HepG2 (cell line): ENCODE results near the gene ITK. TPM values are rescaled to one million over a fixed set of nuclear protein-coding genes. Genes with fewer than 3 reads are reported as not detected.

Experiments used
- ATAC-seq: fragments of 200-7000 bp; cut with Tn5 transposase; 3 replicates; pipeline ENCODE4 v1.9.1; 2020; ENCODE audit warnings: mild to moderate bottlenecking, moderate library complexity
- BruUV-seq: library from RNA; stranded (reverse); fragments of 400-500 nt; replicated peaks from 2 replicates; lab custom pipeline; 2021; lab: Mats Ljungman, UMichigan
- CTCF ChIA-PET: fragments of 300-600 bp; formaldehyde crosslinking; extraction: SDS; loops from one replicate; lab custom pipeline; 2021; ENCODE audit warnings: low total read pairs, inconsistent platforms, low intra/inter-chr PET ratio; lab: Yijun Ruan, JAX
- POLR2A ChIA-PET: fragments of 350-600 bp; sonication (Branson Sonifier 250); formaldehyde crosslinking; loops from one replicate; lab custom pipeline; 2020; ENCODE audit warnings: antibody characterized with exemption, inconsistent platforms; lab: Yijun Ruan, JAX
- DNase-seq: peaks from one replicate; pipeline ENCODE4 v3.0.0-alpha.2; 2015; ENCODE audit warnings: low spot score
- FAIRE-seq: peaks from 3 replicates; lab custom pipeline; 2011; peaks lifted over from hg19 to GRCh38; lab: Jason Lieb, UNC
- H2AFZ ChIP-seq: one replicate; pipeline ENCODE4 v1.6.1; 2011; ENCODE audit warnings: low read length, inconsistent platforms
- H3K27ac ChIP-seq: fragments of 300-600 bp; 3 replicates; pipeline ENCODE4 v1.8.0; 2011; ENCODE audit warnings: mixed run types, mild to moderate bottlenecking, mixed read lengths, low read length, inconsistent platforms; ENCODE audit not compliant: insufficient read depth; ENCODE audit errors: extremely low read length
- H3K27me3 ChIP-seq, 2 experiments: fragments of 200-600 bp in 1 of 2; 2 replicates in 1 of 2; 3 replicates in 1 of 2; pipeline versions ENCODE4 v1.6.0 to v1.8.0; 2011; ENCODE audit warnings: low read length in 2 of 2, mild to moderate bottlenecking in 2 of 2, moderate library complexity in 2 of 2, inconsistent platforms in 1 of 2; ENCODE audit not compliant: insufficient read depth in 2 of 2, control insufficient read depth in 1 of 2
- H3K36me3 ChIP-seq, 2 experiments: fragments of 200-600 bp in 1 of 2; replicated peaks in 1 of 2; 2 replicates in 1 of 2; 3 replicates in 1 of 2; pipeline versions ENCODE4 v1.5.1 to v1.8.0; 2011; ENCODE audit warnings: low read length in 2 of 2, inconsistent platforms in 1 of 2; ENCODE audit not compliant: insufficient read depth in 2 of 2, control insufficient read depth in 1 of 2
- H3K4me1 ChIP-seq: 2 replicates; pipeline ENCODE4 v1.5.1; 2012; ENCODE audit warnings: low read length, inconsistent platforms; ENCODE audit not compliant: insufficient read depth
- H3K4me2 ChIP-seq: 2 replicates; pipeline ENCODE4 v1.6.0; 2011; ENCODE audit warnings: low read depth, low read length, inconsistent platforms
- H3K4me3 ChIP-seq, 3 experiments: fragments of 200-600 bp in 1 of 3; sonication (generic), shearing (Covaris generic) in 1 of 3; replicated peaks in 1 of 3; 2 replicates each; pipeline ENCODE4 v1.5.1; 2011 to 2016; ENCODE audit warnings: low read length in 3 of 3, inconsistent platforms in 2 of 3, low read depth in 2 of 3, mild to moderate bottlenecking in 2 of 3, control low read depth in 1 of 3, mixed read lengths in 1 of 3; ENCODE audit not compliant: insufficient read depth in 1 of 3
- H3K79me2 ChIP-seq: one replicate; pipeline ENCODE4 v1.6.1; 2011; ENCODE audit warnings: low read length, inconsistent platforms; ENCODE audit not compliant: insufficient read depth
- H3K9ac ChIP-seq: 2 replicates; pipeline ENCODE4 v1.6.0; 2011; ENCODE audit warnings: mild to moderate bottlenecking, low read depth, low read length, inconsistent platforms; ENCODE audit not compliant: insufficient read depth
- H3K9me3 ChIP-seq: 2 replicates; pipeline ENCODE4 v1.5.1; 2012; ENCODE audit warnings: mild to moderate bottlenecking, low read length
- H4K20me1 ChIP-seq: 2 replicates; pipeline ENCODE4 v1.6.0; 2011; ENCODE audit warnings: inconsistent platforms, mild to moderate bottlenecking, low read length, moderate library complexity; ENCODE audit not compliant: insufficient read depth
- CENPT ChIP-seq: sonication (generic); formaldehyde crosslinking; IDR thresholded peaks from 2 replicates; pipeline ENCODE4 v1.8.0; 2022; ENCODE audit warnings: low read depth, mild to moderate bottlenecking, moderate library complexity, missing genetic modification reagents
- ELF4 ChIP-seq: sonication (generic); formaldehyde crosslinking; IDR thresholded peaks from 2 replicates; pipeline ENCODE4 v1.5.0; 2020; ENCODE audit warnings: missing genetic modification reagents, mild to moderate bottlenecking, moderate library complexity, borderline replicate concordance
- FOXP1 ChIP-seq, 2 experiments: fragments of 450-650 bp in 1 of 2; IDR thresholded peaks; 2 replicates each; pipeline ENCODE4 v1.6.1; 2017 to 2018; ENCODE audit warnings: antibody characterized with exemption in 1 of 2
- HCFC1 ChIP-seq: fragments of 150-350 bp; IDR thresholded peaks from 2 replicates; pipeline ENCODE4 v1.6.1; 2014; ENCODE audit warnings: low read depth, low read length
- HDAC6 ChIP-seq: fragments of 200-600 bp; sonication (generic); IDR thresholded peaks from 2 replicates; pipeline ENCODE4 v1.7.0; 2017; ENCODE audit warnings: mild to moderate bottlenecking, antibody characterized with exemption, low read length, low read depth
- JARID2 ChIP-seq: sonication (generic); formaldehyde crosslinking; IDR thresholded peaks from 2 replicates; pipeline ENCODE4 v1.8.1; 2023; ENCODE audit warnings: missing genetic modification reagents, inconsistent platforms; ENCODE audit not compliant: insufficient replicate concordance
- PHF21A ChIP-seq: sonication (generic); formaldehyde crosslinking; IDR thresholded peaks from 2 replicates; pipeline ENCODE4 v1.5.0; 2020; ENCODE audit warnings: mild to moderate bottlenecking, missing genetic modification reagents
- POLR2AphosphoS2 ChIP-seq: IDR thresholded peaks from 2 replicates; pipeline ENCODE4 v1.6.1; 2011; ENCODE audit warnings: low read depth, low read length, improper control_type of control experiment
- RCOR2 ChIP-seq: IDR thresholded peaks from 2 replicates; pipeline ENCODE4 v1.6.1; 2016; ENCODE audit warnings: missing biosample characterization, missing genetic modification reagents
- RNF2 ChIP-seq: fragments of 450-650 bp; conservative IDR thresholded peaks from 2 replicates; pipeline ENCODE4 v1.6.1; 2016; ENCODE audit warnings: low read depth
- SSRP1 ChIP-seq: IDR thresholded peaks from 2 replicates; pipeline ENCODE4 v1.6.1; 2016; ENCODE audit warnings: control low read depth
- U2AF2 ChIP-seq: fragments of 200-400 bp; formaldehyde crosslinking; IDR thresholded peaks from 2 replicates; pipeline ENCODE4 v1.6.1; 2017; ENCODE audit warnings: low read depth, mild to moderate bottlenecking, low read length
- ZBTB14 ChIP-seq: sonication (generic); formaldehyde crosslinking; IDR thresholded peaks from 2 replicates; pipeline ENCODE4 v1.4.0; 2020; ENCODE audit warnings: missing genetic modification reagents
- ZNF317 ChIP-seq: sonication (generic); formaldehyde crosslinking; IDR thresholded peaks from 2 replicates; pipeline ENCODE4 v1.5.0; 2020; ENCODE audit warnings: mild to moderate bottlenecking, missing genetic modification reagents
- ZNF33A ChIP-seq: sonication (generic); formaldehyde crosslinking; IDR thresholded peaks from 2 replicates; pipeline ENCODE4 v1.5.1; 2020; ENCODE audit warnings: missing genetic modification reagents, mild to moderate bottlenecking, moderate library complexity, borderline replicate concordance
- ZNF512 ChIP-seq: sonication (generic); formaldehyde crosslinking; IDR thresholded peaks from 2 replicates; pipeline ENCODE4 v1.4.0; 2020; ENCODE audit warnings: mild to moderate bottlenecking, missing genetic modification reagents
- ZNF557 ChIP-seq: sonication (generic); formaldehyde crosslinking; IDR thresholded peaks from 2 replicates; pipeline ENCODE4 v1.4.0; 2020; ENCODE audit warnings: missing genetic modification reagents
- WGBS: methylation state at CpG from one replicate; pipeline ENCODE4 v1.1.6; 2017; ENCODE audit warnings: low lambda C conversion rate; 5-methylcytosine and 5-hydroxymethylcytosine counted together
- in situ Hi-C: cut with HindIII; loops from 2 replicates; pipeline ENCODE4 v1.10.0; 2017; ENCODE audit warnings: low pct_unique_long_range_greater_than_20kb; ENCODE audit not compliant: extremely low pct_ligation_motif_present
- intact Hi-C: fragments of 100-400 bp; cut with micrococcal nuclease; formaldehyde crosslinking; loops from one replicate; pipeline ENCODE4 v1.10.0; 2022; ENCODE audit not compliant: unreplicated experiment
- polyA plus RNA-seq, 8 experiments: library from polyadenylated mRNA; depleted of rRNA in 3 of 8; stranded (reverse) in 7 of 8; unstranded in 1 of 8; fragments of >200 nt; fragmentation: Illumina TruSeq in 4 of 8; extraction: Trizol in 4 of 8; gene quantifications; 2 replicates each; pipeline versions ENCODE4 v1.2.1 to v1.2.3, GENCODE V29; 2011 to 2016; ENCODE audit warnings: low read depth in 4 of 8, missing spikeins in 1 of 8, mixed read lengths in 1 of 8; ENCODE audit not compliant: insufficient read depth in 1 of 8
- total RNA-seq, 5 experiments: library from RNA; depleted of rRNA; stranded (reverse); fragments of >200 nt; fragmentation: Illumina TruSeq; extraction: Trizol; gene quantifications; 2 replicates each; pipeline ENCODE4 v1.2.3, GENCODE V29; 2016; ENCODE audit warnings: low read depth in 1 of 5

The ITK gene
- total and polyA plus RNA-seq, 2 of the 13 experiments (the other 11 are each of a cell fraction or from before 2014, with no cell fraction given) = 0.01 TPM; not detected in 1

- no TSS peak for BruUV-seq
These were observed 17.6 kb upstream of the ITK start for GRCh38 chr5:157162919-157163510.

GRCh38 chr5:157164521-157164920 is 16.1 kb upstream of the ITK start:
- Histone ChIP-seq H3K9ac (no peak overlapping the region), H3K4me2 (no peak overlapping the region), H3K9me3 (no peaks in the 10 kb centered on the region), H3K27ac (no peak overlapping the region), H4K20me1 (no peaks in the 10 kb centered on the region), H3K4me3 (no peak overlapping the region), H3K4me1 (no peaks in the 10 kb centered on the region), H3K36me3 (no peaks in the 10 kb centered on the region), H3K27me3 (peaks cover 1 to 27% of the 10 kb centered on the region in 2 experiments; a peak in 3 of 5 replicates), H2AFZ (no peak overlapping the region), H3K79me2 (no peaks in the 10 kb centered on the region)
- POLR2A ChIA-PET = no interaction called here
- in situ Hi-C loops (no loop called here), intact Hi-C loops (no loop called here)
- DNase-seq = no peak
- CTCF ChIA-PET = no interaction called here
- no peak for ATAC-seq
- BruUV-seq = no TSS peak
- FAIRE-seq = no peak
- 4% methylated on average over 5 of the region's 5 CpGs for WGBS
- TF ChIP-seq ELF4 (no peak), ZNF557 (no peak), ZNF33A (CRISPR knock-in tag) (no peak), RCOR2 (CRISPR knock-in tag) (no peak), U2AF2 (no peak), JARID2 (CRISPR knock-in tag) (no peak), RNF2 (no peak), HCFC1 (no peak), ZNF317 (CRISPR knock-in tag) (no peak), PHF21A (CRISPR knock-in tag) (no peak), SSRP1 (CRISPR knock-in tag) (no peak), POLR2AphosphoS2 (no peak), CENPT (CRISPR knock-in tag) (no peak), FOXP1 (IDR thresholded peaks at IDR 0.05) (no peak), FOXP1 (CRISPR knock-in tag; IDR thresholded peaks at IDR 0.05) (no peak), ZBTB14 (CRISPR knock-in tag) (no peak), ZNF512 (no peak)

More at GRCh38 chr5:157162919-157163510, 17.6 kb upstream of the ITK start:
- ATAC-seq (no peak), FAIRE-seq (no peak), DNase-seq (no peak)
- no peaks in the 10 kb centered on the region for H3K79me2 ChIP-seq
- no peak overlapping the region for H2AFZ ChIP-seq
- H3K4me1 ChIP-seq = no peaks in the 10 kb centered on the region
- CTCF ChIA-PET = no interaction called here
- TF ChIP-seq HDAC6 = no peak
- in situ Hi-C loops = no loop called here
- intact Hi-C loops = no loop called here
- 53% methylated on average over 12 of the region's 12 CpGs for WGBS
- H3K36me3 ChIP-seq = no peaks in the 10 kb centered on the region
- no peak overlapping the region for H3K4me2 ChIP-seq
- no peak overlapping the region for H3K4me3 ChIP-seq
- POLR2A ChIA-PET = no interaction called here
- no peak overlapping the region for H3K27ac ChIP-seq
- H3K9me3 ChIP-seq = no peaks in the 10 kb centered on the region
- H4K20me1 ChIP-seq = no peaks in the 10 kb centered on the region
- H3K9ac ChIP-seq = no peak overlapping the region
- H3K27me3 ChIP-seq = peaks cover 1 to 34% of the 10 kb centered on the region in 2 experiments; a peak in 3 of 5 replicates
